OCI-LY7 (cell line): Measurements from ENCODE around the gene PODXL. TPM values are rescaled to one million over a fixed set of nuclear protein-coding genes. Genes with fewer than 3 reads are reported as not detected.

Experiments used
- BruUV-seq: library from RNA; stranded (reverse); fragments of 400-500 nt; replicated peaks from 2 replicates; lab custom pipeline; 2021; lab: Mats Ljungman, UMichigan
- CTCF ChIA-PET: fragments of 300-600 bp; sonication (Branson Sonifier 250); formaldehyde crosslinking; loops from one replicate; lab custom pipeline; 2022; ENCODE audit warnings: antibody characterized with exemption; ENCODE audit not compliant: unreplicated experiment; lab: Charles Lee
- POLR2A ChIA-PET: fragments of 300-600 bp; sonication (Branson Sonifier 250); formaldehyde crosslinking; loops from one replicate; lab custom pipeline; 2022; ENCODE audit warnings: antibody characterized with exemption; lab: Charles Lee
- DNase-seq: peaks from one replicate; pipeline ENCODE4 v3.0.0-alpha.2; 2015; ENCODE audit warnings: low spot score
- H2AFZ ChIP-seq: fragments of 200-600 bp; sonication (generic), shearing (Covaris generic); 2 replicates; pipeline ENCODE4 v1.6.1; 2014; ENCODE audit warnings: mild to moderate bottlenecking, antibody characterized with exemption, low read length, moderate library complexity
- H3K27ac ChIP-seq: fragments of 200-600 bp; sonication (generic); 2 replicates; pipeline ENCODE4 v1.5.1; 2014; ENCODE audit warnings: mixed run types, low read depth, mild to moderate bottlenecking, moderate library complexity, low read length, inconsistent platforms; ENCODE audit not compliant: poor library complexity, severe bottlenecking
- H3K36me3 ChIP-seq: fragments of 200-600 bp; sonication (generic); 2 replicates; pipeline ENCODE4 v1.6.1; 2014; ENCODE audit warnings: mild to moderate bottlenecking, antibody characterized with exemption, low read length, moderate library complexity, mixed read lengths; ENCODE audit not compliant: insufficient read depth
- H3K4me1 ChIP-seq: fragments of 200-600 bp; sonication (generic); 2 replicates; pipeline ENCODE4 v1.5.1; 2014; ENCODE audit warnings: mild to moderate bottlenecking, low read length; ENCODE audit not compliant: insufficient read depth, poor library complexity, severe bottlenecking
- H3K4me2 ChIP-seq: fragments of 200-600 bp; sonication (generic); 2 replicates; pipeline ENCODE4 v1.6.1; 2014; ENCODE audit warnings: mild to moderate bottlenecking, low read length
- H3K4me3 ChIP-seq: fragments of 200-600 bp; sonication (generic); 2 replicates; pipeline ENCODE4 v1.5.1; 2014; ENCODE audit warnings: mild to moderate bottlenecking, low read depth, low read length; ENCODE audit not compliant: poor library complexity, severe bottlenecking
- H3K79me2 ChIP-seq: fragments of 200-600 bp; sonication (generic); 2 replicates; pipeline ENCODE4 v1.6.1; 2016; ENCODE audit warnings: low read depth, mild to moderate bottlenecking, low read length, moderate library complexity, mixed read lengths; ENCODE audit not compliant: insufficient read depth
- H3K9me2 ChIP-seq: fragments of 200-600 bp; sonication (generic); 2 replicates; pipeline ENCODE4 v1.6.1; 2016; ENCODE audit warnings: mild to moderate bottlenecking, low read length, mixed read lengths; ENCODE audit not compliant: insufficient read depth
- H3K9me3 ChIP-seq: fragments of 200-600 bp; sonication (generic); 2 replicates; pipeline ENCODE4 v1.6.1; 2014; ENCODE audit warnings: mild to moderate bottlenecking, mixed run types, low read length, mixed read lengths
- H4K20me1 ChIP-seq: fragments of 200-600 bp; sonication (generic); 2 replicates; pipeline ENCODE4 v1.6.1; 2014; ENCODE audit warnings: mild to moderate bottlenecking, antibody characterized with exemption, low read length, moderate library complexity, mixed read lengths; ENCODE audit not compliant: insufficient read depth
- EZH2phosphoT487 ChIP-seq: fragments of 200-600 bp; sonication (generic); IDR thresholded peaks from 2 replicates; pipeline ENCODE4 v1.6.1; 2018; ENCODE audit warnings: low read depth, borderline replicate concordance, mild to moderate bottlenecking, mixed run types, antibody characterized with exemption, low read length, moderate library complexity, mixed read lengths
- intact Hi-C: fragments of 100-400 bp; cut with micrococcal nuclease; formaldehyde crosslinking; loops from one replicate; pipeline ENCODE4 v1.10.0; 2022; ENCODE audit not compliant: unreplicated experiment
- total RNA-seq, 2 experiments: library from RNA; depleted of rRNA in 1 of 2; stranded (reverse); fragments of >200 nt in 1 of 2; shearing (Covaris generic) in 1 of 2; gene quantifications; 2 replicates each; pipeline ENCODE4 v1.2.3, GENCODE V29; 2014 to 2022
- TF ChIP-seq, protein P1 (sequence below): fragments of 200-600 bp; sonication (generic); conservative IDR thresholded peaks from 2 replicates; pipeline ENCODE4 v1.5.1; 2014; ENCODE audit warnings: mild to moderate bottlenecking, antibody characterized with exemption, low read length, moderate library complexity, mixed read lengths

The PODXL gene
- total RNA-seq, 2 experiments from 2014 or later: 0.32 to 2.1 TPM

DNA sequence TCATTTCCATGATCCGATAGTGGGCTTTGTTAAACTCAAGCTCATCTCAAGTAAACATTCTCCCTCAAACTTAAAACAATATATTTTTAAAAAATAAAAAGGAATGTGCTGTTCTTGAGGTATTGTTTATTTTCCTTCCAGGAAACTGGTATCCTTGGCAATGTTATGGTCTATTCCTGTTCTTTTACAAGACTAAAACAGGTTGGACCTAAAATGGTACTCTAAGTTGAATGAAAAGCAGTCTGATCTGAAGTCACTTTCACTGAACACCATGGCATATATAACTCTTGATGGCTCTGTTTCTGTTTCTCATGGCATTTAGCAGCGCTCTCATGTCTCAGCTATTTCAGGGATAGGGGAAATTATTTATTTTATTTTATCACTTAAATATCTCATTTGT, 70.1 kb downstream of the PODXL start:
- H3K4me2 ChIP-seq: no peak overlapping the region
- H3K4me3 ChIP-seq: no peak overlapping the region
- no peak overlapping the region for H2AFZ ChIP-seq
- H3K36me3 ChIP-seq: no peaks in the 10 kb centered on the region
- no TSS peak for BruUV-seq
- H3K79me2 ChIP-seq: no peaks in the 10 kb centered on the region
- intact Hi-C loops: no loop called here
- no peaks in the 10 kb centered on the region for H4K20me1 ChIP-seq
- no peaks in the 10 kb centered on the region for H3K4me1 ChIP-seq
- ChIA-PET CTCF (no interaction called here), POLR2A (no interaction called here)
- H3K9me2 ChIP-seq: no peaks in the 10 kb centered on the region
- no peaks in the 10 kb centered on the region for H3K9me3 ChIP-seq
- DNase-seq: no peak
- H3K27ac ChIP-seq: no peak overlapping the region
- no peak for TF ChIP-seq EZH2phosphoT487
- TF ChIP-seq, protein P1, sequence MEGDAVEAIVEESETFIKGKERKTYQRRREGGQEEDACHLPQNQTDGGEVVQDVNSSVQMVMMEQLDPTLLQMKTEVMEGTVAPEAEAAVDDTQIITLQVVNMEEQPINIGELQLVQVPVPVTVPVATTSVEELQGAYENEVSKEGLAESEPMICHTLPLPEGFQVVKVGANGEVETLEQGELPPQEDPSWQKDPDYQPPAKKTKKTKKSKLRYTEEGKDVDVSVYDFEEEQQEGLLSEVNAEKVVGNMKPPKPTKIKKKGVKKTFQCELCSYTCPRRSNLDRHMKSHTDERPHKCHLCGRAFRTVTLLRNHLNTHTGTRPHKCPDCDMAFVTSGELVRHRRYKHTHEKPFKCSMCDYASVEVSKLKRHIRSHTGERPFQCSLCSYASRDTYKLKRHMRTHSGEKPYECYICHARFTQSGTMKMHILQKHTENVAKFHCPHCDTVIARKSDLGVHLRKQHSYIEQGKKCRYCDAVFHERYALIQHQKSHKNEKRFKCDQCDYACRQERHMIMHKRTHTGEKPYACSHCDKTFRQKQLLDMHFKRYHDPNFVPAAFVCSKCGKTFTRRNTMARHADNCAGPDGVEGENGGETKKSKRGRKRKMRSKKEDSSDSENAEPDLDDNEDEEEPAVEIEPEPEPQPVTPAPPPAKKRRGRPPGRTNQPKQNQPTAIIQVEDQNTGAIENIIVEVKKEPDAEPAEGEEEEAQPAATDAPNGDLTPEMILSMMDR: no peak

DNA sequence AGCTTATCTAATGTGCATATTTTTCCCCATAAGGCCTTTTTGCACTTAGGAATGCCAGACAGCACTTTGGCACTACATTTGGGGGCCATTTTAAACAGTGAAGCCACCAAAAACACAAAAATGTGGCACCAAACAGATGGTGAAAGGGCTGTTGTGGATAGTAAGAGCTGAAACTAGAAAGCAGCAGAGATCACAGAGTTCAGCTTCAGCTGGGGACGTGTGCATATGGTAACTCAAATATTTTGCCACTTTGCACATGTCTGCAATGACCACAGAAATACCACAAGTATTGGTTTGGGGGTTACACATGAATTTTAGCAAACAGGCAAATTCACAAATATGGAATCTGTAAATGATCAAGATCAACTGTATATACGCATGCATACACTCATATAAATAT, 72.8 kb downstream of the PODXL start:
- Histone ChIP-seq H3K9me2 (no peaks in the 10 kb centered on the region), H2AFZ (no peak overlapping the region), H3K9me3 (no peaks in the 10 kb centered on the region), H3K4me3 (no peak overlapping the region), H3K4me2 (no peak overlapping the region), H3K27ac (no peak overlapping the region), H3K79me2 (no peaks in the 10 kb centered on the region), H3K36me3 (no peaks in the 10 kb centered on the region), H3K4me1 (no peaks in the 10 kb centered on the region), H4K20me1 (no peaks in the 10 kb centered on the region)
- DNase-seq: no peak
- BruUV-seq: no TSS peak
- CTCF ChIA-PET: no interaction called here
- TF ChIP-seq, protein P1: no peak
- no peak for TF ChIP-seq EZH2phosphoT487
- intact Hi-C loops: no loop called here
- POLR2A ChIA-PET: interaction anchor here (0.6 to 1.8 kb wide), 5 partner anchors 11 to 778 kb away, joined by 3 to 5 read pairs (median 3); no protein-coding TSS in a partner anchor

DNA sequence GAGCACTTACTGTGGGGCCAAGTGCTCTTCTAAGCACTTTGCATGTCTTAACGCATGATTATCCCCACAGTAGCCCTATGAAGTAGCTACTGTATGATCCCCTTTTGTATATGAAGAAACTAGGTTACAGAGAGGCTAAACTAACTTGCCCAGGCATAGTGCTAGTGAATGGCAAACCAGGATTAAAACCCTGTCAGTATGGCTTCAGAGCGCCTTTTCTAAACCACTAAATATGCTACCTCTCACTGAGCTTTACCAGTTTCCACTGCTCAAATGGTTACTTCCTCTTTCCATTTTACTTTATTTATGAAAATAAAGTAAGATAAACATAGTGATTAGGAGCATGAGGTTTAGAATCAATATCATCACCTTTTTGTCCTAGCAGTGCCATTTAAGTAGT, 73.6 kb downstream of the PODXL start:
- Histone ChIP-seq H3K4me3 (no peak overlapping the region), H2AFZ (no peak overlapping the region), H3K79me2 (no peaks in the 10 kb centered on the region), H3K27ac (no peak overlapping the region), H3K4me1 (no peaks in the 10 kb centered on the region), H3K9me3 (no peaks in the 10 kb centered on the region), H3K36me3 (no peaks in the 10 kb centered on the region), H3K4me2 (no peak overlapping the region), H4K20me1 (no peaks in the 10 kb centered on the region), H3K9me2 (no peaks in the 10 kb centered on the region)
- ChIA-PET CTCF (no interaction called here), POLR2A (interaction anchor here (1.2 to 1.3 kb wide), 2 partner anchors 11 kb away, joined by 3 to 6 read pairs; no protein-coding TSS in a partner anchor)
- TF ChIP-seq, protein P1: no peak
- no peak for TF ChIP-seq EZH2phosphoT487
- intact Hi-C loops: no loop called here
- BruUV-seq: no TSS peak
- DNase-seq: no peak
